Stimulated activated CD4-positive, alpha-beta T cell treated with anti-CD3 and anti-CD28 coated beads, Interleukin-15, amount 100 ng/mL, for 48 hours (primary cell): Measurements from ENCODE around the gene TBX18.

Experiments used
- DNase-seq, 2 donors: peaks; one replicate each; pipeline ENCODE4 v3.0.0-alpha.2; 2020; ENCODE audit warnings: low read depth in 2 of 2

The TBX18 gene

GRCh38 chr6:84772428-84773132 is 8.2 kb upstream of the TBX18 start:
- no peak for DNase-seq

- DNase-seq, result no peak
These were observed 7.5 kb upstream of the TBX18 start for GRCh38 chr6:84771756-84772356.

- DNase-seq, result no peak
These were observed 6.8 kb upstream of the TBX18 start for GRCh38 chr6:84771125-84771755.

- DNase-seq, result no peak
These were observed 6.1 kb upstream of the TBX18 start for GRCh38 chr6:84770521-84770920.

- no peak for DNase-seq
These were observed 4.9 kb upstream of the TBX18 start for GRCh38 chr6:84769306-84769705.

GRCh38 chr6:84768442-84769174 is 4.2 kb upstream of the TBX18 start:
- no peak for DNase-seq

- DNase-seq, result no peak
These were observed 3.3 kb upstream of the TBX18 start for GRCh38 chr6:84767526-84768201.

GRCh38 chr6:84766799-84767525 is 2.6 kb upstream of the TBX18 start:
- DNase-seq, result no peak

GRCh38 chr6:84766118-84766798 is 1.9 kb upstream of the TBX18 start:
- DNase-seq, result no peak

GRCh38 chr6:84763886-84764331 is 489 bp downstream of the TBX18 start:
- no peak for DNase-seq

- DNase-seq, result no peak
These were observed 1.2 kb downstream of the TBX18 start for GRCh38 chr6:84763003-84763885.

- DNase-seq, result no peak
These were observed 2.0 kb downstream of the TBX18 start for GRCh38 chr6:84762220-84763002.

- DNase-seq, result no peak
These were observed 5.9 kb downstream of the TBX18 start for GRCh38 chr6:84758486-84758885.

- no peak for DNase-seq
These were observed 7.5 kb downstream of the TBX18 start for GRCh38 chr6:84756877-84757276.

GRCh38 chr6:84756466-84756865 is 7.9 kb downstream of the TBX18 start:
- no peak for DNase-seq

- DNase-seq, result no peak
These were observed 11.2 kb downstream of the TBX18 start for GRCh38 chr6:84753173-84753572.

GRCh38 chr6:84752118-84752850 is 12.1 kb downstream of the TBX18 start:
- DNase-seq, result no peak

GRCh38 chr6:84749181-84749580 is 15.2 kb downstream of the TBX18 start:
- DNase-seq, result no peak
